CD4-positive, alpha-beta T cell treated with Interleukin-6 for 4 hours (primary cell): Measurements from ENCODE around the gene SLC7A9.
"Not testable (repeated sequence)": the region's sequence is repeated elsewhere in the genome, so short reads cannot be mapped to it uniquely, and the experiment has no call there.

Experiments
- DNase-seq: peaks from one replicate; pipeline ENCODE4 v3.0.0-alpha.2; 2020; ENCODE audit warnings: mixed read lengths

Gene SLC7A9

DNA sequence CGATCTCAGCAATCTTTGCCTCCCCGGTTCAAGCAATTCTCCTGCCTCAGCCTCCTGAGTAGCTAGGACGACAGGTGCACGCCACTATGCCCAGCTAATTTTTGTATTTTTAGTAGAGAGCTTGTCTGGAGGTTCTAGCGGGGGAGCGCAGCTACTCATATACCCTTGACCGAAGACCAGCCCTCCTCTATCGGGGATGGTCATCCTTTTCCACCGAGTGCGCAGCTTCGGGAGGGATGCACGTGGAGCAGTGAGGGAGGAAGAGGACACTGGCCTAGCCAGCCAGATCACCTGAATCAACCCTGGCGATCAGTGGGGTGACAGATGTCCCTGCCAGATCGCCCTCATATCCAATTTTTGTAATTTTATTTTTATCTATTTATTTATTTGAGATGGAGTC lies 6.8 kb downstream of the SLC7A9 start:
- no peak for DNase-seq

DNA sequence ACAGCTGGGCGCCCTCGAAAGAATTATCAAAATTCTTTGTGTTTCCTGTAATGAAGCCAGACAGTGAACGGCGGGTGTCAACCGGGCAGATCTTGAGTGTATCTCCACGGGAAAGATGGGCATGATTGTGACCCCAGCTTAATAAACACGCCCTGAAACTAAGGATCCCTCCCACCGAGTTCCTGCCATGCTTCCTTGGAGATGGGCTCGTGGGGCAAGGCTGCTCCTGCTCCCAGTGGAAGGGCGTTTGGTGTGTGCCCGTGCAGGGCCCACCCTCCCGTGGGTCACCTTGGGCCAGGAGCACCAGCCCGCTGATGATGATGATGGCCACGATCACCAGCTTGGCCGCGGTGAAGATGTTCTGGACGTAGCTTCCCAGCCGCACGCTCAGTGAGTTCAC lies 7.4 kb downstream of the SLC7A9 start:
- no peak for DNase-seq

DNA sequence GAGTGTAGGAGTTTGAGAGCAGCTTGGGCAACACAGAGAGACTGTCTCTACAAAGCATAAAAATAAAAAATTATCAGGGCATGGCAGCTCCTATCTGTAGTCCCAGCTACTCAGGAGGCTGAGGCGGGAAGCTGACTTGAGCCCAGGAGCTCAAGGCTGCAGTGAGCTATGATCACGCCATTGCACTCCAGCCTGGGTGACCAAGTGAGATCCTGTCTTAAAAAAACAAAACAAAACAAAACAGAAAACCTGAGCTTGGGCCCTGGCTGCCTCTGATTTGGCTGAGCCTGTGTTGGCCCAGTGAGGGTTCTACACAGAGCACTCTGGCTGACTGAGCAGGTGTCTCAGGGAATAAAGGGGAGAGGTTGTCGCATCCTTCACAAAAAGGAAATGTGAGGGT lies 8.0 kb downstream of the SLC7A9 start:
- DNase-seq = no peak

DNA sequence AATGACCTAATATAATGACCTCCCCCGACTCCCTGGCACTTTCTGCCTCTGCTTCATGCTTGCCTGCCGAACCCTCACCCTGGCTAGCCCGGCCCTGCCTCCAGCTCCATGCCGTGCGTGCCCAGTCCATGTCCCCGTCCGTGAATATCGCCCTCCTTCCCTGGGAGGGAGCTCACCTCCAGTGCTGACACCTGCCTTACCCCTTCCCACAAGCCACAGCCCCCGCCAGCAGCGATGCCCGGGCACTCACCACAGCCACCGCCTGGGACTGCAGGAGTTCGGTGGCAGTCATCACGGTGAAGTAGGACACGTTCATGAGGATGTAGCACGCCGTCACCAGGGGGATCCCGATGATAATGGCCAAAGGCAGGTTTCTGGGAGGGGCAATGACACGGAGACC lies 10.0 kb downstream of the SLC7A9 start:
- no peak for DNase-seq

DNA sequence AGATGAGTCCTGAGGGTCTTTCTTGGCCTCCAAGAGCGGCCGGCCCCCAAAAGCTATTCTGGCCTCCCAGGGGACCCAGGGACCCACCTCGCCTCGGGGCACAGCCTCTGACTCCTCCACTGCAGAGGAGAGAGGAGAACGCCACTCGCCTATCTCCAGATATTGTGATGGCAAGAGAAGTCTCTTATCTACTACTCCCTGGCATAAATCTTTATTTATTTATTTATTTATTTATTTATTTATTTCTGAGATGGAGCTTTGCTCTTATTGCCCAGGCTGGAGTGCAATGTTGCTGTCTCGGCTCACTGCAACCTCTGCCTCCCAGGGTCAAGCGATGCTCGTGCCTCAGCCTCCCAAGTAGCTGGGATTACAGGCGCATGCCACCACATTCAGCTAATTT lies 11.0 kb downstream of the SLC7A9 start:
- DNase-seq = no peak

DNA sequence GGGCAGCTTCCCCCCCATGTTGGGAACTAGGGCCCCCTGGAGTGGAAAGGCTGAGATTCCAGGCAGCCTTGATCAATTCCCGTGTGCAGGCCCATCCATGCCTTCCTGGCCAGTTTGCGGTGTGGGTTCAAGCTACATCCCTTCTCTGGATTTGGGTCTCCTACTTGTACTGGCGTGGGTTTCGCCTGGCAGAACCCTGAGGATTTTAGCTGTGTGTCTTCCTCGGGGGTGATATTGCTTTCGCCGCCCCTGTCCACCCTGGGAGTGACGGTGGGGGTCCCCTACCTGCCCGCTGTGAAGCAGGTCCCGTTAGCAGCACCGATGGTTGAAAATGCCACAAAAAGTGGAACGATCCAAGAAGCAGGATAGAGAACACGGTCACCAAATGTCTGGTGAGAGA lies 11.4 kb downstream of the SLC7A9 start:
- DNase-seq = no peak

DNA sequence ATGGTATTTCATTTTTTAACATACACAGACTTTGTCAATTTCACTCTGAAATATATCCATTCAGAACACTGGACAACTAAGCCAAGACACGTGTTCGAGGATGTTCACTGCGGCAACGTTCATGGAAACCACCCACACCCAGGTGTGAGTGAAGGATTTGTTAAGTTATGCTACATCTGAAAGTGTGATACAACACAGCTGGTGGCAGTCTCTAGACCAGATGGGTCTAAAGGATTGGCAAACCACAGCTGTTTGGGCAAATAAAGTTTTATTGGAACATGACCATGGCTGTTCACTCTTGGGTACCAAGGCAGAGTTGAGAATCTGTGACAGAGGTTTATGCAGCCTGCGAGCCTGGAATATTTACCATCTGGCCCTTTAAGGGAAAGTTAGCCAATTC lies 12.0 kb downstream of the SLC7A9 start:
- no peak for DNase-seq

DNA sequence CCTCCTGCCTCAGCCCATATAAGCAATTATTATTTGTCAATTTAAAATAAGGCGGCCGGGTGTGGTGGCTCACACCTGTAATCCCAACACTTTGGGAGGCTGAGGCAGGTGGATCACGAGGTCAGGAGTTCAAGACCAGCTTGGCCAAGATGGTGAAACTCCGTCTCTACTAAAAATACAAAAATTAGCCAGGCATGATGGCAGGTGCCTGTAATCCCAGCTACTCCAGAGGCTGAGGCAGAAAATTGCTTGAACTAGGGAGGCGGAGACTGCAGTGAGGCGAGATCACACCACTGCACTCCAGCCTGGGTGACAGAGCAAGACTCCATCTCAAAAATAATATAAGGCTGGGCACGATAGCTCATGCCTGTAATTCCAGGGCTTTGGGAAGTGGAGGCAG lies 12.7 kb downstream of the SLC7A9 start:
- not testable (repeated sequence) for DNase-seq

DNA sequence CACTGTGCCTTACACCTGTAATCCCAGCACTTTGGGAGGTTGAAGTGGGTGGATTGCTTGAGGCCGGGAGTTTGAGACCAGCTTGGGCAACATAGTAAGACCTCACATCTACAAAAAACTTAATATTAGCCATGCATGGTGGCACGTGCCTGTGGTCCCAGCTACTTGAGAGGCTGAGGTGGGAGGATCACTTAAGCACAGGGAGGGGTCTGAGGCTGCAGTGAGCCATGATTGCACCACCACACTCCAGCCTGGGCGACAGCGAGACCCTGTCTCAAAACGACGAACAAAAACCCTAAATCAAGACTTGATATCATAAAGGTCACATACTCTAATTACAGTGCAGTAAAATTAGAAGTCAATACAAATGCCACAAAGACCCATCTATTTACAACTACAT lies 17.4 kb downstream of the SLC7A9 start:
- DNase-seq = no peak

DNA sequence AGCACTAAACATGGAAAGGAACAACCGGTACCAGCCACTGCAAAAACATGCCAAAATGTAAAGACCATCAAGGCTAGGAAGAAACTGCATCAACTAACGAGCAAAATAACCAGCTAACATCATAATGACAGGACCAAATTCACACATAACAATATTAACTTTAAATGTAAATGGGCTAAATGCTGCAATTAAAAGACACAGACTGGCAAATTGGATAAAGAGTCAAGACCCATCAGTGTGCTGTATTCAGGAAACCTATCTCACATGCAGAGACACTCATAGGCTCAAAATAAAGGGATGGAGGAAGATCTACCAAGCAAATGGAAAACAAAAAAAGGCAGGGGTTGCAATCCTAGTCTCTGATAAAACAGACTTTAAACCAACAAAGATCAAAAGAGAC lies 21.5 kb downstream of the SLC7A9 start:
- DNase-seq = not testable (repeated sequence)

DNA sequence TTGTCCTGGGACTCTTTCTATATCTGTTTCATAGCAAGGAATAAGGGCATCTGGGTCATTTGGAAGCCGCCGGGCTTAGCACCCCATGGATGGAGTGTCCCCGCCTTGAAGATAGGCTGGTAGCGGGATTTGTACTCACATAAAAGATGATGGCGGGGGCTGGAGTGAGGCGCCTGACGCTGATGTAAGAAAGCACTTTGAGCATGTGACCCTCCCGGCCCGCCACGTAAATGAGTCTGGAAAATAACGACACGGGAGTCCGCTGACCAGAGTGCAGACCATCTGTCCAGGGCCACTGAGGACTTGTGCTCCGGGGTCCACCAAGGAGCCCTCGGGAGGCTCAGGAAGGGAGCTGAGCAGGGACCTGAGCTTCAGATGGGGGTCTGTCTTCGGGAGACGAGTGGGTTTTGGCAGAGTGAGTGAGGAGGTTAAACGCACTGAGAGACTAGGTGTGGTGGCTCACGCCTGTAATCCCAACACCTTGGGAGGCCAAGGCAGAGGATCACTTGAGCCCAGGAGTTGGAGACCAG lies 25.8 kb downstream of the SLC7A9 start:
- DNase-seq = no peak

DNA sequence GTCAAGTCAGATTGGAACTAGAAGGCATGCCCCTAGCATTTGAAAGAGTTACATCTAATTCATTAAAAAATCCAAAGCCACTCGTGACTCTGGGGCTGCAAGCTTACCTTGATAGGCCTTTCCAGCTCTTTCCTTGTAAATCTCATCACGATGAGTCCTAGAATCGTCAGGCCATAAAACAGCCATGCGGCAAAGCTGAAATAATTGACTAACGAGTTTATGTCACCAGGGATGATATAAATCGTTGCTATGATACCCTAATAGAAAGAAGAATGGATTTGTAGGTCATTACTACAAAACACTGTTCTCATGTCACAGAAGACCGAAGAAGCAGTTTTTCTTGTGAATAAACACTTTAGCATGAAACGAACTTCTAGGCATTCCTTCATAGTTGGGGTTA lies 27.5 kb downstream of the SLC7A9 start:
- DNase-seq = no peak

DNA sequence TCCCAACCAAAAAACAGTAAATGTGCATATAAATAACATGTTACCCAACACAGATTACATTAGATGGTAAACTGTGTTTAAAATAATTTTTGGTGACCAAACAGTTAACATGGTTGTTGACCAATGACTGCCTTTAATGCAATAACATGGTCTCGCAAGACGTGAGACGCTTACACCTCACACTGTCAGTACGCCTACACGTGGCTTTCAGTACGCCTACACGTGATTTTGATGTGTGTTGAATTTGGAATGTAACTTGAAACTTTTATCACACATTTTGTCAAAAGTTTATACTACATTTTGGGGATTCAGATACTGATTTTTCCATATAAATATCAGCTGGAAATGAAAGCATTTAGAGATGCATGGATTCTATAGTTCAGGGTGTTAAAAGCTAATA lies 32.0 kb downstream of the SLC7A9 start:
- DNase-seq = no peak

DNA sequence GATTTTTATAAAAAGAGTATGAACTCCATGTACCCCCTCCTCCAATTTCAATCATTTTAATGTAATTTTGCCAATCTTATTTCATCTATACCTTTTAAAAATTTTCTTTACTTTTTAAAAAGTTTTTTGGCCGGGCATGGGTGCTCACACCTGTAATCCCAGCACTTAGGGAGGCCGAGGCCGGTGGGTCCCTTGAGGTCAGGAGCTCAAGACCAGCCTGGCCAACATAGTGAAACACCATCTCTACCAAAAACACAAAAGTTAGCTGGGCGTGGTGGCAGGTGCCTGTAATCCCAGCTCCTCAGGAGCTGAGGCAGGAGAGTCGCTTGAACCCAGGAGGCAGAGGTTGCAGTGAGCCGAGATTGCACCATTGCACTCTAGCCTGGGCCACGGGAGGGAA lies 36.2 kb downstream of the SLC7A9 start:
- DNase-seq = not testable (repeated sequence)

DNA sequence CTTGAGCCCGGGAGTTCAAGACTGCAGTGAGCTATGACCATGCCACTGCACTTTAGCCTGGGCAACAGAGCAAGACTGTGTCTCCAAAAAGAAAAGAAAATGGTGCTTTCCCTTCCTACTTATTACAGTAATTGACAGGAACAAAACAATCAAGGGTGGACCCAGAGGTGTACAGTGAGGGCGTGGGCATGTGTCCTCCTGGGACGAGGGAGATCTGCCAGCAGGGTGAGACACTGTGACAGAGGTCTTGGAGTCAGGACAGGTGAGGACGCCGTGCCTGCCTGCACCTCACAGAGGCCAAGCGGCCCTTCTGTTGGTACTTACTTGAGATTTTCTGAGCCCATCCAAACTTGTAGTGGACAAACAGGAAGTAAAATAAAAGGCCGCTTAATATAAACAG lies 36.7 kb downstream of the SLC7A9 start:
- DNase-seq = not testable (repeated sequence)

DNA sequence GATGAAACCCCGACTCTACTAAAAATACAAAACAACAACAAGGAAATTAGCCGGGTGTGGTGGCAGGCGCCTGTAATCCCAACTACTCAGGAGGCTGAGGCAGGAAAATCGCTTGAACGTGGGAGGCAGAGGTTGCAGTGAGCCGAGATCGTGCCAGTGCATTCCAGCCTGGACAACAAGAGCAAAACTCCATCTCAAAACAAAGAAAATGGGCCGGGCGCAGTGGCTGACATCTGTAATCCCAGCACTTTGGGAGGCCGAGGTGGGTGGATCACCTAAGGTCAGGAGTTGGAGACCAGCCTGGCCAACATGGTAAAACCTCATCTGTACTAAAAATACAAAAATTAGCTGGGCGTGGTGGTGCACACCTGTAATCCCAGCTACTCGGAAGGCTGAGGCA lies 37.5 kb downstream of the SLC7A9 start:
- not testable (repeated sequence) for DNase-seq

DNA sequence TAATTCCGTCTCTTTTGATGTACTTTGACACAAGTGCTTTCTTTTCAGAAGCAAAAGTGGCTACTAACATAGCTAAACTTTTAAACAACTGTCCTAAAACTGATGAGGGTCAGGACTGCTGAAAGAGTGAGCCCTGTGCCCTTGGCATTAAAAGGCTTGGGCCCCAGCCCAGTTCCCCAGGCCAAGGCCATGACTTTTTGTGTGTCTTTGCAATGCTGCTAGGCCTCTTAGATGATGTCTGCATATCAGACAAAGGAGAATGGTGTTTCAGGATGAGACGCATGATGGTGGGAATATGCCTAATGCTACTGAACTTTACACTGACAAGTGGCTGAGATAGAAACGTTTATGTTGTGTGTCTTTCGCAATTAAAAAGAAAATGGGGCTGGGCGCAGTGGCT lies 38.0 kb downstream of the SLC7A9 start:
- no peak for DNase-seq

DNA sequence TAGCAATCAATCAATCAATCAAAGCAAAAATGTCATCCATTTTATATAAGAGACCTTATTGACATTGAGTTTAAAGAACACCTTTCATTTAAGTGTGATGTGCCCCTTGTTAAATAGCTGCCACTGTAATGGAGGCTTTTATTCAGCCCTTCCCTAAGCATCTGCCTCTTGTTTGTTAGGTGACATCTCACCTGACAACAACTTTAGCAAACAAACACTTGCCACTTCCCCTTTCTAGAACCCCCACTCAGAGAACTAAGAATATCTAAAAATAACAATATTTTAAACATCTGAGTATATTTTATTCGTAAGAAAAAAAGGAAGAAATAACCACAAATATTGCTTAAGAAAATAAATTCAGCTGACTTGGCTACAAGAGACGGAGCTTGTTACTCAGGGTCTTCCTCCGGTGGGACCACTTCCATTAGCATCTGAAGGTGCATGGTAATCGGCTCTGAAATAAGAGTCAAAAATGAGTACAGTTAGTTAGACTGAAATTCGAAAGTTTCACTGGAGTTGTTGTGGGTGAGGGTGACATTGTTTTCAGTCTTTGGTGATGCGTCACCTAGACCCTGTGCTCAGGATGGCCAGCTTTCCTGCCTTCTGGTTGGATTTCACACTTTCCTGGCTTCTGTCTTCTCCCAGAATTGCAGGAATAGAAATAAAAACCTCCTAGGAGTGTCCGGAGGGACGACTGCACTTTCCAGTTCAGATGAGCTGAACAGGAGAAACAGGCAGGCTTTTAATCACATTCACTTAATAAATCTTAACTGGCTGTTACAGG lies 39.1 kb downstream of the SLC7A9 start:
- DNase-seq = no peak

DNA sequence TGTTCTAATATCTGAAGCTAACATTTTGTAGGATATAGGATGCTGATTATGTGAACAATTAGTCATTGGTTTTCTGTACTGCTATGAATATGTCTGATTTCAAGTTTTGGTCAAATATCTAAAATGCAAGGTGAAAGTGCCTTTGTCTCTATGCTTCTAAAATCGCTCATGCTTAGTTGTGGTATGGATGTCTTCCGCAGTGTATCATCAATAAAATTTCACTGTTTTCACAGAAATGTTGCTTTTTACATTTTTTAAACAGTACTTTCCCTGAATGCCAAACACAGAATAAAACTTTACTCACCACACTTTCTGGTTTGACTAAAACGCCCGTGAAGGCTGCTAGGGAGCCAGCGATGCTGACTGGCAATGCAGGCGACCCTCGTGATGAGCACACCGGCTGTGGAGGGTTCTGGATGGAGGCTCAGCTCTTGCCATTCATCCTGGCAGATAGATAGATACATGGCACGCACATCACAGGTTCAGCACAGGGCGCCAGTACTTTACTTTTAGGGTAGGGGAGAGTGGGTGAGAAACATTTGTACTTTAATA lies 40.1 kb downstream of the SLC7A9 start:
- DNase-seq = no peak

DNA sequence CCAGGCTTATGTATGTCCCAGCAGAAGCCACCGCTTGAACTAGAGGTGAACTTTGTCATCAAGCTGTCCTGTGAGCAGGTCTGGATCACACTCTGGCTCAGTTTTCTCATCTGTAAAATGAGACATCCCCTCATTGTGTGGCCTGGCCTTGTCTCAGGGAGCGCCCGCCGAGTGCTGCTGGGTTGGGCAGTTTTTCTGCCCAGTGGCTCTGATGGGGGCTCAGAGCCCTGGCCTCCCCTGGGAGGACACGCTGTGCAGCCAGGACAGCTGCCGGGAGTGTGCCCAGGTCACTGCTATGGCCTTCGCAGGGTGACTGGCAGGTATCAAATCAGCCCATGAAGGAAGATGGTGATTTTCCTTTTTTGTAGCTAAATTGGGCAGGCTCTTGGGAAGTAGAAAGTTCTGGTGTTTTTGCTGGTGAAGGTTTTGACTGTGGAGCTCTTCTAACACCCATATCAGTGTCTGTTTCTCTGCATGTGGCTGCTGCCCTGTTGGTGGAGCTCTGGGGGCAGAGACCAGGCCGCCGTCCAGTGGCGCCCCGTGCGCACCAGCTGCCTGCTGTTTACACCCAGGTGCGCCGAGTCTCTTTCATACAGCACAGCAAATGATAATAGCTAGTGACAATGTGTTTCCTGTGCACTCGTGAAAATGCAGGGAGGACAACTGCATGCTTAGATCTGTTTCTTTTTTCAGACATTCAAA lies 40.8 kb downstream of the SLC7A9 start:
- DNase-seq = peak; percentile 14

DNA sequence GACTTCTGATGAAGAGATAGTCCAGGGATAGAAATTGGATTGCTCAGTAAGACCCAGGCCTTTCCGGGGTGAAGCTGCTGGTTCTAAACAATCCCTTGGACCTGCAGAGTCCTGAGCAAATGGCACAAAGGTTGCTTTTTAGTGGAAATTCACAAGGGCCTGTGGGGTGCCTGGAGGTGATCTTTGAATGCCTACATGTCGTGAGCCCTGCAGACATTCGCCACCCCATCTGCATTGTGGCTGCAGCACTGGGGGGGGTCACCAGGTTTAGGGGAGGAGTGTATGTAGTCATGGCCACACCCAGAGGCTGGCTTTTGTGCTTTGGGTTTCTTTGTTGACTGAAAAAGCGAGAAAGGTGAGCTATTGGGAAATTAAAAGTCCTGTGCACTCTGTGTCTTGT lies 41.4 kb downstream of the SLC7A9 start:
- DNase-seq = no peak

DNA sequence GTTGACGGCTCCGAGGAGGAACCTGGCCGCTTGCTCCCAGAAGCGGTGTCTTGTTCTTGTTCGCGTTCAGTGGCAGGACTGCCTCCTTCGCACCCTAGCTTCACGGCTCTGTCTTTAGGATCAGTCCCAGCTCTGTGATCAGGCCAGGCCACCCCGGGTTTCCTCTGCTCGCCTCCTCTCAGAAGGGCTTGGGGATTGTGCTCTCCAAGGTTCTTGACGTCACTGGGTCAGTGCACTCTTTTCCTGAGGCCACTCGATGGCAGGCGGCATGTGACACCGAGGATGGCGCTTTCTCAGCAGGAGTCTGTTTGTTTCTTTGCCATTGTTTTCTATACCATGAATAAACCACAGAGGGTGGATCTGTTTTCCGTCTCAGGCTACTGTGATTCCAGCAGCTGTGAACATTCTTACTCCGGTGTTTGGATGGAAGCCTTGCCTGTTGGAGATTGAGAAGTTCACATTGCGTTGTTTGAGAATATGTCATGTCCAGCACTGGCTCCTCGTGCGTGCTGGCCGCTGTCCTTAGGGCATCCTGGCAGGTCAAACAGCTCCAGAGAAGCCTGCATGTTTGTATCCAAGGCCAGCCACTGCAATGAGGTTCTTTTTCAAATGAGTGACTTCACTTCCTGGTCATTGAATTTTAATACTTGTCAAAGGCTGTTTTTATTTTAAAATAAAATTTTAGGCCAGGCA lies 44.5 kb downstream of the SLC7A9 start:
- no peak for DNase-seq

DNA sequence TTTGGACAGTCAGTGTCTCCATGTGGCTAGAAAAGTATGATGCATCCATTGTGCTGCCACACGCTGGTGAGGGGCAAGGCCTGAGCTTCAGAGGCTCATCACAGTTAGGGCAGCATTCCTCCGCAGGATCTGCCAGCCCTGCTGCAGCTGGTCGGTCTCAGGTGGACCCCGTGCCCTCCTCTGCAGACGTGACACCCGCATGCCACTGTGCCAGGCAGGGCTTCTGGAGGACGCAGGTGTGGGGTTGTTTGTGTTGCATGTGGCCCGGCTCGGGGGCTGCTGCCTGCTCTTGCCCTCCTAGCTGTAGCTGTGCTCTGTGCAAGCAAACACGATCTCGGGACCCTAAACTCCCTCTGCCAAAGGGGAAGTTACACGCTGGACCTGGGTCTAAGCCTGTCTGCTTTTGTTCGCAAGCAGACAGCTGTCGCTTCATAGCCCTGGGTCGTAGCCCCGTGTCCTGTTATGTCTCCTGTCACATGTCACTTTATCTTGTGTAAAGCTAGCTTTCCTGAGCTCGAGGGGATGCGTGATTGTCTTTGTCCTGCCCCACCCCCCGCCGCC lies 45.3 kb downstream of the SLC7A9 start:
- DNase-seq = no peak
